ENCODE measurements around the gene BAIAP2. TPM values are rescaled to one million over a fixed set of nuclear protein-coding genes. Genes with fewer than 3 reads are reported as not detected.
A peak's percentile ranks its signal among the peaks of the same experiment; 100 is the strongest.
"Not testable (repeated sequence)": the region's sequence is repeated elsewhere in the genome, so short reads cannot be mapped to it uniquely, and the experiment has no call there.

Gene BAIAP2
- total RNA-seq, 2 donors from 2014 or later, result 11.0 to 13.9 TPM

DNA sequence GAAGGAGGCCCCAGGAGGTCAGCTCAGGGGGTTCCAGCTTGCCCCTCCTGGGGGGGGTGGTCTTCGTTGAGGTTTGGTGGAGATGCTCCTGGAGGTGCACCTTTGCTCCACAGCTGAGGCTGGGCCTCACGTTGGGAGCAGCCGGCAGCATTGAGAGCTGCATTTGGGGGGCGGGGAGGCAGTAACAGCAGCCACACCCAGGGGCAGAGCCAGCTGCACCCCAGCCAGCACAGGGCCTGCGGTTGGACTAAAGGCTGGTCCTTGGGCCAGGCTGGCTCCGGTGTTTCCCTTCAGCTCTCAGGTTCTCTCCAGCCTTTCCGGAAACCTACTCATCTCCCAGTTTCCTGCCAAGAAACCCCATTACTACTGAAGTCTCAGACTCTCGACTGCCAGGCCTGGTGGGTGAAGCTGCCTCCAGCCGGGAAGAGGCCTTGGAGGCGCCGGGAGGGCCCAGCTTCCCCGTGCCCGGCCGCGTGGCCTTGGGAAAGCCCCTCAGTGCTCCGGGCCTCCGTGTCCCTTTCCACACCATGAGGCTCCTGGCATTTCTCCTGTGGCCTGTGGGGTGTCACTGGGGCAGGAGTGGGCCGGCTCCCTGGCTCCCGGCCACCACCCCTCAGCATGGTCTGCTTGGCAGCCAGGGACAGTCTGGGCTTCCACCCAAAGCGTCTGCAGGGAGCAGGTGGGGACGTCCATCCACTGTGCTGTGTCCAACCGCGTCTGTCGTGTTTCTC lies 14.0 kb upstream of the BAIAP2 start:
- H3K9me3 ChIP-seq (ENCODE audit: control insufficient read depth, low read length, poor library complexity, severe bottlenecking), result no peaks in the 10 kb centered on the region
- Mint-ChIP-seq H3K4me3 (no peak overlapping the region), H3K4me1 (peaks cover 24% of the 10 kb centered on the region), H3K27me3 (peaks cover 5% of the 10 kb centered on the region), H3K27ac (no peak overlapping the region), H3K36me3 (ENCODE audit: low read depth) (no peaks in the 10 kb centered on the region)
- ATAC-seq (no peak), DNase-seq (no peak)

DNA sequence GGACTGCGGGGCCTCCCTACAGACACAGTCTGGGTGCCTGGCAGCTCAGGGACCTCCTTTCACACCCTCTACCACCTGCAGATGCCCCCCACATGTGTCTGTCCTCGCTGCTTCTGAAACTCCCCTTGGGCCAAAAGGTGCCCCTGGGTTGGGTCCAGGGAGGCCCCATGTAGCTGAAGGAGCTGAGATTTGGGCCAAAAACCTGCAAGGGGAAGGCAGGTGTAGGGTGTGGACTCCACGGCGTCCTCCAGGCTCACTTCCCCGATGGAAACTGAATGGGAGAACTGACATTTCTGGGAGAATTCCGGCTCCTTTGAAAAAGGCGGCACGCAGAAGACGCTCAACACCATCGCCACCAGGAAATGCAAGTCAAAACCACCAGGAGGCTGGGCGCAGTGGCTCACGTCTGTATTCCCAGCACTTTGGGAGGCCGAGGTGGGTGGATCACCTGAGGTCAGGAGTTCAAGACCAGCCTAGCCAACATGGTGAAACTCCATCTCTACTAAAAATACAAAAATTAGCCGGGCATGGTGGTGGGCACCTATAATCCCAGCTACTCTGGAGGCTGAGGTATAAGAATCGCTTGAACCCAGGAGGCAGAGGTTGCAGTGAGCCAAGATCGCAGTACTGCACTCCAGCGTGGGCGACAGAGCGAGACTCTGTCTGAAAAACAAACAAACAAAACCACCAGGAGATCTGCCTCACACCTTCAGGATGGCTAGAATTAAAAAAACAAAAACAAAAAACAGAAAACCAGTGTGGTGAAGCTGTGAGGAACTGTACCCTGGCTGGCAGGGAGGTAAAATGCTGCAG lies 13.2 kb upstream of the BAIAP2 start:
- peaks cover 12% of the 10 kb centered on the region for H3K27me3 Mint-ChIP-seq
- H3K4me3 Mint-ChIP-seq, result no peak overlapping the region
- H3K27ac Mint-ChIP-seq, result no peak overlapping the region
- no peak for DNase-seq
- no peaks in the 10 kb centered on the region for H3K9me3 ChIP-seq (ENCODE audit: control insufficient read depth, low read length, poor library complexity, severe bottlenecking)
- no peaks in the 10 kb centered on the region for H3K36me3 Mint-ChIP-seq (ENCODE audit: low read depth)
- no peak for ATAC-seq
- H3K4me1 Mint-ChIP-seq, result peaks cover 24% of the 10 kb centered on the region

DNA sequence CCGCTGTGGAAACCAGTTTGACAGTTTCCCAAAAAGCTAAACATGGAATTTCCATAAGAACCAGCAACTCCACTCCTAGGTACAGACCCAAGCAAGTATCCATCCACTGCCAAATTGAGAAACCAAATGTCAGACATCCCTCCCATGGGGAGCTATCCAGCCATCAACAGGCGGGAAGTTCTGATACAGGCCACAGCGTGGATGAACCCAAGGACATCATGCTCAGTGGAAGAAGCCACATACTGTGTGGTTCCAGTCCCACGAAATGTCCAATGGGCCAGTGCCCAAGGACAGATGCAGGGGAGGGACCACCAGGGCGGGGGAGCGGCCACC lies 12.6 kb upstream of the BAIAP2 start:
- peaks cover 18% of the 10 kb centered on the region for H3K27me3 Mint-ChIP-seq
- H3K4me1 Mint-ChIP-seq, result peaks cover 22% of the 10 kb centered on the region
- DNase-seq, result no peak
- no peak for ATAC-seq
- H3K9me3 ChIP-seq (ENCODE audit: control insufficient read depth, low read length, poor library complexity, severe bottlenecking), result no peaks in the 10 kb centered on the region
- peak overlapping the region; percentile 25 for H3K4me3 Mint-ChIP-seq
- no peaks in the 10 kb centered on the region for H3K36me3 Mint-ChIP-seq (ENCODE audit: low read depth)
- H3K27ac Mint-ChIP-seq, result no peak overlapping the region

DNA sequence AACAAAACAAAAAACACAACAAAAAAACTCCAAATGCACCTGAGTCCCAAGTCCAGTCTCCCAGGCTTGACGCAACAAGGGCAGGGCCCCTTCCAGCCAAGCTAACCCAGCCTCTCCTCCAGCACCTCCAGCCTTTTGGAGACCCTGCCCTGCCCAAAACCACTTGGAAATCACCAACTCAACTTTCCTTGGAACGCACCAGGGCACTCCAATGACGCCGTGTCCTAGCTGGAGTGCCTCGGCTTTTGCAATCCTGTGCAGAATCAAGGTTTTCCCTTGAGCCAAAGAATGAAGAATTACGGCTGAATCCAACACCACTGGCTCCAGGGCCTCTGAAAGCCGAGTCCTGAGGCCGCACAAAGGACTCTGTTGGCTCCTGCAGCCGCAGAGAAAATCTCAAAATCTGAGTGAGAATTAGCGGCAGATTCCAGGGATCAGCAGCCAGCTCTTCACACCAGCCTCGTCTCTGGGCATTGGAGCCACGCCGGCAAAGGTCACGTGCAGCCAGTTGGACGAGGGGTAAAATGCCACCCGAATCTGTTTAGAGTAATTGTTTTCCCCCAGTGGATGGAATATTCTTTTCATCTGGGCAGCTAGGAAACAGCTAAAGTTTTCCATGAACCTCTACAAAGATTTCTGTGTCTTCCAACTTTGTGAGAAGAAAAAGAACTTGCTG lies 9.7 kb upstream of the BAIAP2 start:
- H3K4me1 Mint-ChIP-seq, result peaks cover 6% of the 10 kb centered on the region
- no peak overlapping the region for H3K4me3 Mint-ChIP-seq
- H3K9me3 ChIP-seq (ENCODE audit: control insufficient read depth, low read length, poor library complexity, severe bottlenecking), result no peaks in the 10 kb centered on the region
- ATAC-seq, result no peak
- no peak for DNase-seq
- no peak overlapping the region for H3K27ac Mint-ChIP-seq
- peaks cover 27% of the 10 kb centered on the region for H3K27me3 Mint-ChIP-seq
- H3K36me3 Mint-ChIP-seq (ENCODE audit: low read depth), result no peaks in the 10 kb centered on the region

DNA sequence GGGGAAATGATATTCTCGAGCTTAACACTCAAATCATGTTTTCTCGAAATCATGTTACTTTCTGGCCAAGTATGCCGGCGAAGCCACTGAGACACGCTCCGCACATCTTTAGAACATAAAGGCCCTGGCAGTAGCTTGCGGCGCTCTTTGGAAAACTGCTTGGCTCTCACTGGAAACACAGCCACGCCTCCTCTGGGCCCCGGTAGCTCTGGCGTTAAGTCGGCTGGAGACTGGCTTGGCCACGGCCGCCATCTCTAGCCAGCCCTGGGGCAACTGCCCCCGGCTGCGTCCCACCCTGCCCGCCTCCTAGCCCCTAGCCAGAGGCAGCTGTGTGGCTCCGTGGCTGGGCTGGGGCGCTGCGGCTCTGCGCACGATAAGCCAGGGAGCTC lies 9.2 kb upstream of the BAIAP2 start:
- no peak overlapping the region for H3K27ac Mint-ChIP-seq
- no peaks in the 10 kb centered on the region for H3K9me3 ChIP-seq (ENCODE audit: control insufficient read depth, low read length, poor library complexity, severe bottlenecking)
- H3K36me3 Mint-ChIP-seq (ENCODE audit: low read depth), result no peaks in the 10 kb centered on the region
- H3K4me1 Mint-ChIP-seq, result peaks cover 6% of the 10 kb centered on the region
- H3K27me3 Mint-ChIP-seq, result peaks cover 32% of the 10 kb centered on the region
- ATAC-seq (no peak), DNase-seq (no peak)
- no peak overlapping the region for H3K4me3 Mint-ChIP-seq

DNA sequence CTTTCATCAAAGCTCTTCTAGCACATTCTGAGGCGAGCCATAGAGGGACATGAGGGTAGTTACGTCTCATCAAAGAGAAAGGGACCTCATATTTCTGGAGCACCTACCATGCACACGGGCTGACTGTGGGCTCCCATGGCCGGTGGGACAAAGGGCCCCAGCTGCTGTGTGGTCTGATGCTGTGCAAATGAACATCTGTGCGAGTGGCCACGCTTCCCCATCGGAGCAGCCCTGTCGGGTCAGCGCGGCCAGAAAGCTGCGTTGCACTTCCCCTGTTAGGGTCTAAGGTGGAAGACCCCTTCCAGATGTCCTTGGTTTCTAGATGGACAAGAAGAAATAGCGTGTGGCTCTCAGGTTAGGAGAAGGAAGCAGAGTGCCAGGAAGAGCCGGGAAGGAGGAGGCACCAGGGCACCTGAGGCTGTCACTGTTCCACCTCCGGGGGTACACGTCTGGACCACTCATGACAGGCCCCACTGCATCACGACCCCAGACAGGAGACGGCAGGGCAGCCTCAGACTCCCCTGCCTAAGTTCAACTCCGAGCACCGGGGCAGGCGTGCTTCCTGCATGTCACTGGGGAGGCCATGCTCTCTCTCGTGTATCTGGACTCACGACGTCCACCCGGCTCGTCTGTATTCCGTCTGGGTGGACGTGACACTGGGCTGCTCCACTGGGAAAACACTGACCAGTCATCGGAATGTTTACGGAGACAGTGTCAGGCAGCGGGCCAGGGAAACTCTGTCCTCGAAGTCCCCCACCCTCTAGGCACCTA lies 8.5 kb upstream of the BAIAP2 start:
- ATAC-seq, result no peak
- Mint-ChIP-seq H3K27ac (no peak overlapping the region), H3K4me3 (no peak overlapping the region), H3K36me3 (ENCODE audit: low read depth) (no peaks in the 10 kb centered on the region), H3K4me1 (peaks cover 6% of the 10 kb centered on the region), H3K27me3 (peaks cover 36% of the 10 kb centered on the region)
- H3K9me3 ChIP-seq (ENCODE audit: control insufficient read depth, low read length, poor library complexity, severe bottlenecking), result no peaks in the 10 kb centered on the region
- no peak for DNase-seq

DNA sequence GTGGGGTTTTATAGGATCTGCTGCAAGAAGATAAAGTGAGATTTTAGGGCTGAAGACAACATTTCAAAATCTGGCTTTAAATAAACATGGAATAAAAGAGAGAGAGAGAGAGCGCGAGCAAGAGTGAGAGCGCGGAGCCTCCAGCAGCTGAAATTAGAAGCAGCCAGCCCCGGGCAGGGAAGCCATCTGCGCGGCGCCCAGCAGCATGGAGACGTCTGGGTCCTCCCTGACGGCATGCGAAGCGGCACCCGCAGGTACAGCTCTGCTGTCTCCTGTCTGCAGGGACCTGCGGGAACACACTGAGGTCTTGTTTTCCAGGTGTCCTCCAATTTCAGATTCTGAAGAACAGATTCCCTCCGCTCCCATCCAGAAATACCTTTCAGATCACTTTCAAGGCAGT lies 7.9 kb upstream of the BAIAP2 start:
- Mint-ChIP-seq H3K4me3 (no peak overlapping the region), H3K27me3 (peaks cover 36% of the 10 kb centered on the region), H3K4me1 (peaks cover 6% of the 10 kb centered on the region), H3K27ac (no peak overlapping the region), H3K36me3 (ENCODE audit: low read depth) (no peaks in the 10 kb centered on the region)
- no peaks in the 10 kb centered on the region for H3K9me3 ChIP-seq (ENCODE audit: control insufficient read depth, low read length, poor library complexity, severe bottlenecking)
- ATAC-seq, result no peak
- DNase-seq, result no peak

DNA sequence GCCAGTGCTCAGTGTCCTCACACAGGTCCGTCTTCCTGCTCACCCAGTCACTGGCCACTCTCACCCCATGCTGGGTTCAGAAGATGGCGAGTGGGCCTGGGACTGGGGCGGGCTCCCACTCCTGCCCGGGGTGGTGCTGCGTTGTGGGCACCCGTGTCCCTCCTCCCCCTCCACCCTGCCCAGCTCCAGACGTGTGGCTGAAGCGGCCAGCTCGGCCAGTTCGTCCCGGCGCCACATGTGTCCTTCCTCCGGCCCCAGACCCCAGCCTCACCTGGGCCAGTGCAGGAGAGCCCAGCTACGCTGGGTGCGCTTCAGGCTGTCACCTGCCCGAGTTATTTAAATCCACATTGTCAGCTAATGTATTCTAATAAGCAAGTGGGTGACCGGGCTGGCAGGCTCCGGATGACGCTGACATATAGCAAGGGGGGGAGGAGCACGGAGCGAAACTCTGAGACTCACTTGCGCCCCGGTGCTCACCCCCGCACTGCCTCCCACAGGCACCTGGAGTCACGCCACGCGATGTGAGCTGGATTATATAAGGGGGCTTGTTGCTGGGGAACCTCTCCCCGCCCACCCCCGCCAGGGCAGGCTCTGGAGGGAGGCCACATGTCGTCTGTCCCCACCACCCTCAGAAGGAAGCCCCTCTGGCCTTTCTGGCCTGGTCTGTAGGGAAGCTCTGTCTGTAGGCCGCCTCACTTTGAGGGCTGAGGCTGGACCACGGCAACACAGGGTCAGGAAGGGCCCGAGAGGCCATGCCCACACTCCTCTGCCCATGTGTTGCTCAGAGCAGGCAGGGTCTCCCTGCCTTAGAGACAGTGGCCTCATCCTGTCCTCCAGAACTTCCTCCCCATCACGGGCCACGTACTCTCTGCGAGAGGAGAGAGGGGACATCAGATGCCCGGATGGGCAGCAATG lies 7.1 kb upstream of the BAIAP2 start:
- H3K4me3 Mint-ChIP-seq, result no peak overlapping the region
- ATAC-seq (no peak), DNase-seq (no peak)
- H3K9me3 ChIP-seq (ENCODE audit: control insufficient read depth, low read length, poor library complexity, severe bottlenecking), result no peaks in the 10 kb centered on the region
- peaks cover 6% of the 10 kb centered on the region for H3K4me1 Mint-ChIP-seq
- H3K27ac Mint-ChIP-seq, result no peak overlapping the region
- no peaks in the 10 kb centered on the region for H3K36me3 Mint-ChIP-seq (ENCODE audit: low read depth)
- H3K27me3 Mint-ChIP-seq, result peaks cover 37% of the 10 kb centered on the region

DNA sequence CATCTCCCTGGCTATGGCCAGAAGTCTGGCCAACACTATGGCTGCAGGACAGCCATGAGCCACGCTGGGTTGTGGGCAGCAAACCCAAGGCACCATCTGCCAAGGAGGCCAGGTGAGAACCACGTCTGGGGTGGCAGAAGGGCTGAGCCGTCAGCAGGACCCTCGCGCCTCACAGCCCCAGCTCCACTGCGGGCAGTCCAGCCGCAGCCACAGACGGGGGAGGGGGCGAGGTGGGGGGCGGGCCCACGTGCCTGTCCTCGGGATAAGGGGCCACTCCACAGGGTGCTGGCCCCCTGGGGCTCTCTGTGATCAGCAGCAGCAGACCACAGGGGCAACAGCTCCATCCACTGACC lies 6.5 kb upstream of the BAIAP2 start:
- no peak for DNase-seq
- ATAC-seq, result no peak
- Mint-ChIP-seq H3K36me3 (ENCODE audit: low read depth) (no peaks in the 10 kb centered on the region), H3K4me3 (no peak overlapping the region), H3K4me1 (peaks cover 9% of the 10 kb centered on the region), H3K27me3 (peaks cover 42% of the 10 kb centered on the region), H3K27ac (no peak overlapping the region)
- H3K9me3 ChIP-seq (ENCODE audit: control insufficient read depth, low read length, poor library complexity, severe bottlenecking), result no peaks in the 10 kb centered on the region

DNA sequence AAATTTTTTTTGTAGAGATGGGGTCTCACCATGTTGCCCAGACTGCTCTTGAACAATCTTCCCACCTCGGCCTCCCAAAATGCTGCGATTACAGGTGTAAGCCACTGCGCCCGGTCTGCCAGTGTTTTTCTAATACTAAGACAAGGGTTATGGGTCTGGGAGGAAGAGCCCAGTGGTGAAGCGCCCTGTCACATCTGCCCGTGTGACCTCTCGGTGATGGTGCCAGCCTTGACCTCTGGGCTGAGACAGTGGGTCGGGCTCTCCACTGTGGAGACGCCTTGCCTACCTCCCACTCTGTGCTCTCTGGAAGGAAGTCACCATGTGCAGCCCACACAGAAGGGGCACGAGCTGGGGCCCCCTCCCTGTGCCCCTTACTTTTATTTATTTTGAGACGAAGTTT lies 5.1 kb upstream of the BAIAP2 start:
- Mint-ChIP-seq H3K36me3 (ENCODE audit: low read depth) (no peaks in the 10 kb centered on the region), H3K4me1 (peaks cover 10% of the 10 kb centered on the region), H3K27ac (no peak overlapping the region), H3K27me3 (peaks cover 42% of the 10 kb centered on the region), H3K4me3 (no peak overlapping the region)
- no peaks in the 10 kb centered on the region for H3K9me3 ChIP-seq (ENCODE audit: control insufficient read depth, low read length, poor library complexity, severe bottlenecking)
- no peak for ATAC-seq
- DNase-seq, result no peak

DNA sequence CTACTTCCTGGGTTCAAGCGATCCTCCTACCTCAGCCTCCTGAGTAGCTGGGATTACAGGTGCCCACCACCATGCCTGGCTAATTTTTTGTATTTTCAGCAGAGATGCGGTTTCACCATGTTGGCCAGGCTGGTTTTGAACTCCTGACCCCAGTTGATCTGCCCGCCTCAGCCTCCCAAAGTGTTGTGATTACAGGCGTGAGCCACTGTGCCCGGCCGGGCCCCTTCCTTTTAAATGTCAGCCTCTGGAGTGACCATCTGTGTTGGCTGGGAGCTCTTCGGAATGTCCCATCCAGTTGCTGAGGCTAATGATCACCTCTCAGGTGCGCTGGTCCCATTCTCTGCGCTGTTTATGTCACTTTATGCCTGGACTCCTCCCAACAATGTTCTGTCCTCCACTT lies 4.6 kb upstream of the BAIAP2 start:
- not testable (repeated sequence) for H3K4me3 Mint-ChIP-seq; H3K9me3 ChIP-seq (ENCODE audit: control insufficient read depth, low read length, poor library complexity, severe bottlenecking); H3K27ac Mint-ChIP-seq; DNase-seq; H3K36me3 Mint-ChIP-seq (ENCODE audit: low read depth); H3K4me1 Mint-ChIP-seq; ATAC-seq
- peaks cover 38% of the 10 kb centered on the region for H3K27me3 Mint-ChIP-seq

DNA sequence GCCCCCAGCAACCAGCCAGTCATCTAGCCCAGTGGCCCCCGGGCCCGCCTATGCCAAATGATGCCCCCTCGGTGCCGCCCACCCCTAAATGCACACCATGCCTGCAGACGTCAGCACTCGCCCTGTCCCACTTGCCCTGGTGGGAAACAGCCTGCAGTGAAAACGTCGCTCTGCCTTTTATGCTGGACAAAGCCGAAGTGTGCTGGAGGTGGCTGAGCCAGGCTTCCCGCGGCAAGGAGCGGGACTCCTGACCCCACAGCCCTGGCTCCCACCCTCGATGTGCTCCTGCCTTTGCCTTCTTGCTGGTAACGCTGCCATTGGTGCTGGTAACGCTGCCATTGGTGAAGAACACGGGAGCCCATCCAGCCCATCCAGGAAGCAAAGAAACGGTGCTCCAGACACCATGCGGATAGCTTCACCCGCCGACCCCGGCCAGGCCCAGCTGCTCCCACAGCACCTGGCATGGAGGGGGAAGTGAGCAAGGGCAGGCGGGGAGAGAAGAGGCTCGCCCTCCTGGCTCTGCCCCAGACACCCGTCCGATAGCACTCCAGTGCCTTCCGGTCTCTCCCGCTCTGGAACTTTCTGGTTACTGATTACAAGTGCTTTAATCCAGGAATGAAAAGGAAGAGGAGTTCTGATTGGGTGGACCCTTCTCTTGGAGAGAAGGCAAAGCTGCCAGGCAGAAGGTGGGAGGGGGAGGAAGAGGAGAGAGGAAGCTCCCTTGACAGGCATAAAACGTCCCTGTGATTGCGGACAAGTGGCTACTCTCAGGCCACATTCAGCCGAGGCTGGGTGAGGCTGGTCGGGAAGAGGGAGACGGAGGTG lies 4.0 kb upstream of the BAIAP2 start:
- H3K27me3 Mint-ChIP-seq, result peaks cover 37% of the 10 kb centered on the region
- no peak overlapping the region for H3K27ac Mint-ChIP-seq
- no peaks in the 10 kb centered on the region for H3K36me3 Mint-ChIP-seq (ENCODE audit: low read depth)
- H3K4me3 Mint-ChIP-seq, result no peak overlapping the region
- DNase-seq (no peak), ATAC-seq (no peak)
- H3K4me1 Mint-ChIP-seq, result peaks cover 10% of the 10 kb centered on the region
- no peaks in the 10 kb centered on the region for H3K9me3 ChIP-seq (ENCODE audit: control insufficient read depth, low read length, poor library complexity, severe bottlenecking)
